ENCODE data around the gene LDB3.

DNA sequence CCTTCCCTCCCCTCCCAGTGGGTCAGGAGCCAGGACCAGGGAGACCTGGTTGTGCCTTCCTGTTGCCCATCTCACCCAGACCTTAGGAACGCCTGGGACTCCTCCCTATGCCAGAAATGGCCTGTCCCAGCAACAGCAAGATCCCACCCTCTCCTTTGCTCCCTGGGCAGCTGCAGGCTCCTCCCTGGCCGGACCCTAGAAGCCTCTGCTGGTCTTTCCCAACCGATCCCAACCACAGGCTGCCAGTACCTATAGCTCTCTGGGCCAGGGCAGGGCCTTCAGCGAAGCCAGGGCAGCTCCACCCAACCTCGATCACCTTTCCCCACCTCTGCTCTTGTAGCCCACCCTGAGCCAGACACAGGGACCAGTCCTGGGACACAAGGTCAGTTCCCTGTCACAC, 21.9 kb downstream of the LDB3 start:
- no peak for TF ChIP-seq ESRRG (CRISPR knock-in tag; IDR thresholded peaks at IDR 0.05)
- TF ChIP-seq, protein P1, sequence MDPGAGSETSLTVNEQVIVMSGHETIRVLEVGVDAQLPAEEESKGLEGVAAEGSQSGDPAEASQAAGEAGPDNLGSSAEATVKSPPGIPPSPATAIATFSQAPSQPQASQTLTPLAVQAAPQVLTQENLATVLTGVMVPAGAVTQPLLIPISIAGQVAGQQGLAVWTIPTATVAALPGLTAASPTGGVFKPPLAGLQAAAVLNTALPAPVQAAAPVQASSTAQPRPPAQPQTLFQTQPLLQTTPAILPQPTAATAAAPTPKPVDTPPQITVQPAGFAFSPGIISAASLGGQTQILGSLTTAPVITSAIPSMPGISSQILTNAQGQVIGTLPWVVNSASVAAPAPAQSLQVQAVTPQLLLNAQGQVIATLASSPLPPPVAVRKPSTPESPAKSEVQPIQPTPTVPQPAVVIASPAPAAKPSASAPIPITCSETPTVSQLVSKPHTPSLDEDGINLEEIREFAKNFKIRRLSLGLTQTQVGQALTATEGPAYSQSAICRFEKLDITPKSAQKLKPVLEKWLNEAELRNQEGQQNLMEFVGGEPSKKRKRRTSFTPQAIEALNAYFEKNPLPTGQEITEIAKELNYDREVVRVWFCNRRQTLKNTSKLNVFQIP (CRISPR knock-in tag; IDR thresholded peaks at IDR 0.05; ENCODE audit: borderline replicate concordance, low read depth), result no peak
- TF ChIP-seq ZFP30 (CRISPR knock-in tag; IDR thresholded peaks at IDR 0.05), result no peak
- no peak for TF ChIP-seq ZNF565 (CRISPR knock-in tag; conservative IDR thresholded peaks at IDR 0.05; ENCODE audit: low read depth)
- no peak for TF ChIP-seq TOX (CRISPR knock-in tag; IDR thresholded peaks at IDR 0.05; ENCODE audit: borderline replicate concordance)
- TF ChIP-seq PATZ1 (CRISPR knock-in tag; IDR thresholded peaks at IDR 0.05; ENCODE audit: borderline replicate concordance), result no peak
- TF ChIP-seq, protein P2, sequence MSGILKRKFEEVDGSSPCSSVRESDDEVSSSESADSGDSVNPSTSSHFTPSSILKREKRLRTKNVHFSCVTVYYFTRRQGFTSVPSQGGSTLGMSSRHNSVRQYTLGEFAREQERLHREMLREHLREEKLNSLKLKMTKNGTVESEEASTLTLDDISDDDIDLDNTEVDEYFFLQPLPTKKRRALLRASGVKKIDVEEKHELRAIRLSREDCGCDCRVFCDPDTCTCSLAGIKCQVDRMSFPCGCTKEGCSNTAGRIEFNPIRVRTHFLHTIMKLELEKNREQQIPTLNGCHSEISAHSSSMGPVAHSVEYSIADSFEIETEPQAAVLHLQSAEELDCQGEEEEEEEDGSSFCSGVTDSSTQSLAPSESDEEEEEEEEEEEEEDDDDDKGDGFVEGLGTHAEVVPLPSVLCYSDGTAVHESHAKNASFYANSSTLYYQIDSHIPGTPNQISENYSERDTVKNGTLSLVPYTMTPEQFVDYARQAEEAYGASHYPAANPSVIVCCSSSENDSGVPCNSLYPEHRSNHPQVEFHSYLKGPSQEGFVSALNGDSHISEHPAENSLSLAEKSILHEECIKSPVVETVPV (CRISPR knock-in tag; IDR thresholded peaks at IDR 0.05), result no peak
- no peak for TF ChIP-seq ZFP3 (CRISPR knock-in tag; IDR thresholded peaks at IDR 0.05)
- TF ChIP-seq GLIS3 (CRISPR knock-in tag; IDR thresholded peaks at IDR 0.05), result no peak
- TF ChIP-seq RARB (CRISPR knock-in tag; IDR thresholded peaks at IDR 0.05), result no peak
- TF ChIP-seq CSDC2 (CRISPR knock-in tag; IDR thresholded peaks at IDR 0.05), result no peak
- no peak for TF ChIP-seq TCF4 (CRISPR knock-in tag; IDR thresholded peaks at IDR 0.05; ENCODE audit: borderline replicate concordance)
- TF ChIP-seq ZNF70 (CRISPR knock-in tag; IDR thresholded peaks at IDR 0.05), result no peak
